GM18519 (cell line): ENCODE measurements around the gene ANKRD23.
"Not testable (repeated sequence)": the region's sequence is repeated elsewhere in the genome, so short reads cannot be mapped to it uniquely, and the experiment has no call there.

Source experiments
- ATAC-seq: cut with Tn5 transposase; IDR thresholded peaks from one replicate; pipeline ENCODE4 v1.9.1; 2021; ENCODE audit warnings: mild to moderate bottlenecking, moderate library complexity; ENCODE audit not compliant: unreplicated experiment, low FRiP score

Gene ANKRD23

DNA sequence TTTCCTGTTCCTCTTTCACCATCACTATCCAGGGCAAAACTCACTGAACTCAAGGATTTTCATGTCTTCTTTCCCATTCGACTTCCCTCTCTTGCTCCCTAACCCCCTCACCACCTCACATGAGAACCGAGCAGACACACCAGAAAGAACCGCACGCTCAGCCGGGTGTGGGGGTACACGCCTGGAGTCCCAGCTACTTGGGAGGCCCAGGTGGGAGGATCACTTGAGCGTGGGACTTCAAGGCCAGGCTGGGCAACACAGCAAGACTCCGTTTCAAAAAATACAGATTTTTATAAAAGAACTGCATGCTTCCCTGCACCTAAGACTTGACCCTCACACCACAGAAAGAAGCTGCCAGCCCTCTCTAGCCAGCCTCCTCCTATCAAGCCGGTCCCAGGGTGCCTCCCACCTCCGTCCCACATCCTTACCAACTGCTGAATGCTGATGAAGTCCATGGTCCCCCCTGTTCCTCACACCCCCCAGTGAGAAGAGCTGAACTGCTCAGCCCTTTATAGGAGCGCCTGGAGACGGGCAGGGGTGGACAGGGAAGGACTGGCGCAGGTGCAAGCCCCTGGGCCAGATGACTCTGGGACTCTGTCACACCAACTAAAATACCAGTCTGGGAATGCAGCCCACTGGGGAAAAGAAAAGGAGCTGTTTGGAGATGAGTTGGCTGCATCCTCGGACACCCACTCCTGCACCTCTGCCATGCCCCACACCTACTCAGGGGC lies at the start of gene ANKRD23:
Gene ANKRD23, minus strand, starts transcription at position 484 of the 731 bp plus-strand sequence. Its CDS starts 29 bp downstream, at position 455.
- ATAC-seq = no peak

DNA sequence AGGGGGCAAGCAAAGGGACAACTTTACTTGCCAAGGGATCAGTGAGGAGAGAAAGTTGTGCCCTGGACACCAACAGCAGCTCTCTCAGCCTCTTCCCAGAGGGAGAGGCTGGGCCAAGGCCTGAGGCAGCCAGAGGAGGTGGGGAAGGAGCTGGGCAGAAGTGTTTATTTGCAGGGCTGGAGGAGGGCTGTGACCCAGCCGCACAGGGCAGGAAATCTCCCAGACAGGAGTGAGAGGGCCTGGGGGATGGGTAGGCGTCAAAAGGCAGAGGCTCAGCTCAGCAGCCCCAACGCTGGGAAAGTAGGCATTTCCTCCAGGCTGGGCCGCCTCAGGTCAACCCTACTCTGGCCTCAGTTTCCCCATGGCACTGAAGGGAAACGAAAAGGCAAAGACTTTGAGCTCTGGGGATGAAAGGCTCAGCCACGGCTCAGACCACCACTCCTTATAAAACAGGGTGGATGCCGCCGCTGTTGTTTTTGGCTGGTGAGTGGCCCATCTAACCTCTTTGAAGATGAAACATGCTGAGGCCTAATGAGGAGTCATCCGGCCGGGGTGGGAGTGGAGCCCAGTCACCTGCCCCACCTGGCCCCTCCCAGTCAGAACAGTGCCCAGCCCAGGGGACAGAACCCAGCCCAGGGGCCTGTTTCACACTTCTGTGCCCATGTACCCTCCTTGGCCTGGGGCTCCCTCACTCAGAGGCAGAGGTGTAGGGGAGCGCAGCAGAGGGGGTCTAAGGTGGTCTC lies 47.9 kb upstream of the ANKRD23 start:
- no peak for ATAC-seq

DNA sequence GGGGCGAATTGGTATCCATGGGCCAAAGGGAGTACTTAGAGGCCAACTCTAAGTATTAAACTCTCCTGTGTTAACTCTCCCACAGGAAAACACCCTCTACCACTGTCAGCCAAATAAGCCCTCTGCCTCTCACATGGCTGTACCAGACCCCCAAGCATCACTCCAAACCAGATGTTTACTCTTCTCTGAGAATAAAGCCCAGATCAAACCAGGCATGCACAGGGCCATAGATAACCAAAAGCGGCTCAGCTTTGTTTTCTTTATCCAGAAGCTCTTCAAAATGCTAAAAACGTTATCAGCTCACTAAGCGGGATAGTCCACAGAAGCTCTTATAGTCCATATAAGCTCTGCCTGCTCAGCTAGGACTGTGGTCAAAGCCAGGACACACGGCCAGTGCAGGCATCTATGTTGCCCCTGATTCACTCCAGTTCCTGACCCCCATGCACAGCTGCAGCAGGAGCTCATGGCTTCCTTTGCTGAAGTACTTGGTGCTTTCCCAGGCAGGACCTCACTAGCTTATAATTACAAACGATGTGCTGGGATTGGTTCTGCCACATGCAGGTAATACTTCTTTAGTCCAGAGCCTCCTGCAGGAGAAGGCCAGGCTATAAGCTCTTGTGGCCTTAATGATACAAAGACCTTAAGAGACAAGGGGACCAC lies 47.0 kb upstream of the ANKRD23 start:
- ATAC-seq = no peak

DNA sequence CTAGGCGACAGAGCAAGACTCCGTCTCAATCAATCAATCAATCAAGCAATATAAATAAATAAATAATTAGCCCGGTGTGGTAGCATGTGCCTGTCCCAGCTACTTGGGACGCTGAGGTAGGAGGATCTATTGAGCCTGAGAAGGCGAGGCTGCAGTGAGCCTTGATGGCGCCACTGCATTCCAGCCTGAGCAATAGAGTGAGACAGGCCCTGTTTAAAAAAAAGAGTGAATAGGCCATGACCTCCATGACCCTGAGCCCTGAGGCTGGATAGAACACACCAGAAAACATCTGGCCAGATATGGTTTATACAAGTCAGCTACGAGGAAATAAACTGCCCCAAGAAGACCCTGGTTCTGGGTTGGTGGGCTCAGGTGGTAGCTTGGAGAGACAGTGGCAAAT lies 46.4 kb upstream of the ANKRD23 start:
- ATAC-seq = no peak

DNA sequence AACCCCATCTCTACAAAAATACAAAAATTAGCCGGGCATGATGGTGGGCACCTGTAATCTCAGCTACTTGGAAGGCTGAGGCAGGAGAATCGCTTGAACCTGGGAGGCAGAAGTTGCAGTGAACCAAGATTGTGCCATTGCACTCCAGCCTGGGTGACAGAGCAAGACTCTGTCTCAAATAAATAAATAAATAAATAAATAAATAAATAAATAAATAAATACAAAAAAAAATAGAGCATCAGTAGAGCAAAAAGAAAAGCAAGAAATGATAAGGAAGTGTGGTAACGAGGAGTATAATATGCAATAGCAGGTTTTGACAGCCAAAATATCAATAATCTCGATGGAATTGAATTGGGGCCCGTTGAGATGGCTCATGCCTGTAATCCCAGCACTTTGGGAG lies 45.7 kb upstream of the ANKRD23 start:
- ATAC-seq = not testable (repeated sequence)

DNA sequence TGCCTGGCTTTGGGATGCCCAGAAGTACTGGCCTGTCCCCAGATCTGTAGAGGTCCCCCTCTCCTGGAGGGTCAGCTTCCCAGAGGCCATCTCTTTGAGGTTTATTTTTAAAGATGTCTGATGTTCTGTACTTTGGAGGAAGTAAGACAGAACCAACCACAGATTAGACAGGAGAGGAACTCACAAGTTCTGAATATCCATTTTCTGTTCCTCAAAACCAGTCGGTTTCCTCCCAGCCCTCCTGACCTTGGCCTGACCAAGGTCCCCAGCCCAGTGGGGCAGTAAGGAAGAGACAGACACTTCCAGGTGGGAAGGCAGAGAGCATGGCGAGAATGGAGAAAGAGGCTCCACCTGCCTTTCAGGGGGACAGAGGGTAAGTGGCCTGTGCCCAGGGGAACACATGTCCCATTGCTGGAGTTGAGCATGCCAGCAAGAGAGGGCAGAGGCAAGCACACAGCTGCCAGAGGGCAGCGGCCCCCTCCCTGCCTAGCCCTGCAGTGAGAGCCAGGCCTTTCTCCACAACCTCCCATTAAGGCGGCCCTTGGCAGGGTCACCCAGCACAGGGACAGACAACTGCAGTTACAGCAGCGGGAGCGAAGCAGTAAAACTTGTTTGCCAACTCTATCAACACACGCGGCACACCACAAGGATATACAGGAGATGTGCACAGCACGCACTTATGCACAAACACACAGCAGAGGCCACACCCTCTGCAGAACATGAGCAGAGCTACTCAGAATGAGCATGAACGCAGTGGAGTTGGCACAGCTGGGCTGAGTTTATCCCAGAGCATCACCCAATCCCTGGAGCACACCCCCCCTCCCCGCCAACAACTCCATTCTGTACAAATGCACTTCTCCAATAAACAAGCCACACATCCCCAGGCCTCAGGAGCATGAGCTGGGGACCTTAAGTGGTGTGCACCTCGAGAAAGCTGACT lies 44.5 kb upstream of the ANKRD23 start:
- ATAC-seq = no peak

DNA sequence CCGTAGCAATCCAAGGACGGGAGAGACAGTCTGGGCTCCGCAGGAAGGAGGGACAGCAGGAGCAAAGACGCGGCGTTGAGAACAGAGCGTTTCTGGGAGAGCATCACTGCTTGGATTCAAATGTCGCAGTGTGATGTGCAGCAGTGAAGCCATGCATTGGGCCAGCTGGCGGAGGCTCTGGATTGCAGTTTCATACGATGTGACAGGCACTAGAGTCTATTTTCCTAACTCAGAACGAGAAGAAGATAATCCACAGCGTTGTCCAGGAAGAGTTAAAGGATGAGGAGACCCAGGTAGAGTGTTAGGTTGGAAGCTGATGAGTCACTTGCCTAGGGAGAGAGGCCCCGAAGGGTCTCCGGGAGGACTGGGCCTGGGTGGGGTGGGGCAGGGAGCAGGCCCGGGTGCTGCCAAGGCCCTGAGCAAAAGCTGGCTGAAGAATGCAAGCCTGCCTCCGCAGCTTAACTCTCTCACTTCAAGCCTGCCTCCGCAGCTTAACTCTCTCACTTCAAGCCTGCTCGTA lies 43.7 kb upstream of the ANKRD23 start:
- no peak for ATAC-seq

DNA sequence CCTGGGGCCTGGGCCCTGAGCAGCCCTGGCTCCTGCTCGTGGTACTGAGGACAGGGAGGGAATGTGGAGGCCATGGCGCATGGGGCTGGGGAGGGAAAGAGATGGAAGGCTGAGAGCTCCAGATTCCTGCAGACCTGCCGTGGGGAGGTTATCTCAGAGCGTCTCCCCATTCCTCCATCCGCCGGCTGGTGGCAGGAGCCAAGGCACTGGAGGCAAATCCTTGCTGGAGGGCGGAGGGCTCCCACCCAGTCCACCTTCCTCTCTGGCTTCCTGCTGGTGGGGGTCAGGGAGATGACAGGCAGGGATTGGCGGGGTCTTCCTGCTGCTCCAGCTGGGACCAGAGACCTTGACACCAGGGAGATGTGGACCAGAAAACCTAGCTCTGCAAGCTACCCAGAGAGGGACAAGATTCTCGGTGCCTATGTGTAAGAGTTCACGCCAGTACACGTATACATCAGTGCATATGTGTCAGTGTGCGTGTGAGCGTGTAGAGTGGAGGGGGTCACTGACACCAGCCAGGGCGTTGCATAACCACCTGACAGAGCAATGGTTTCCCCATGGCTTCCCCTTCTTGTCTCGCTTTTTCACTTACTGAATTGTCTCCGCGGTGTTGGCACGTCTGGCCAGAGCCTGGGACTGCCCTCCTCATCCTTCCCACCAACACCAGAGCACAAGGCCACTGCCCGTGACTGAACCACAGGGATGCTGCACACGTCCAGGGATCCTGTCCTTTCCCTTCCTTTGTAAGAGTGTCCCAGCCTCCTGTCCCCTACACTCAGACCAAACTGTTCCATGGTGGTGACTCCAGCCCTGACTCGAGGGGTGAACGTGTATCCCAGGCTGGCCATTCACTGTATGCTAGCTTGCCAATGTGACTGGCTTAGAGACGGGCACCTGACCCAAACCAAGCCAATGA lies 41.9 kb upstream of the ANKRD23 start:
- ATAC-seq = no peak

DNA sequence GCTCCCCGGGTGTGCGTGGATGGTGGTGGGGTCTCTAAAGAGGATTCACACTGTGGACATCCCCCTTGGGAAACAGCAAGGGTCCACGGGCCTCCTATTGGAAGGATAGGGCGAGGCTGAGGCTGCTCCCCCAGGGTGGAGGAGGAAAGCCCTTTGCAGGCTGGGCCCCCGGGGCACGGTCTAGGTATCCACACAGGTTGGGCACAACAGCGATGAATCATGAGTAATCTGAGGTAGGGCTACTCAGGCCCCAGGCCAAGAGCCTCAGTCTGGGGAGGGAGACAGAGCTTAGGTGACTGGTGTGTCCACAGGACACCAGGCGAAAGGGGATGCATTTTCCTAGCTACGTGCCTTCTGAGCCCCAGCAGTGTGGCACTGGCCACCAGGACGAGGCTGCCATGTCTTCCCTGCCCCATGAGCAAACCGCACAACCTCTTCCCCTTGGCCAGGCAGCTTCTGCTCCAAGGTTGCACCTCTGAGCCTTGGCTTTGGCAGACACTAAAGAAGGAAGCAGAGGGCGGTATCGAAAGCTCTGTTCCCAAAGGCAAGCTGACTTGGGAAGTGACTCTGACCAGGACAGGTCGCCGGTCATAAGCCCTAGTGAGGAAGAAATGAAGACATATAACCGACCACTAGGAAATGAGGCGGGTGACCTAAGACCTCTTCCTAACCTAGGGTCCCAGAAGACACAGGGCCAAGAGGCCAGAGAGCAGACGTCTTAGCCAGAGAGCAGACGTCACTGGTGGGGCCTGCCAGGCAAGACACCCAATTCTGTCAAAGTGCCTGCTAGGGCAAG lies 40.7 kb upstream of the ANKRD23 start:
- no peak for ATAC-seq

DNA sequence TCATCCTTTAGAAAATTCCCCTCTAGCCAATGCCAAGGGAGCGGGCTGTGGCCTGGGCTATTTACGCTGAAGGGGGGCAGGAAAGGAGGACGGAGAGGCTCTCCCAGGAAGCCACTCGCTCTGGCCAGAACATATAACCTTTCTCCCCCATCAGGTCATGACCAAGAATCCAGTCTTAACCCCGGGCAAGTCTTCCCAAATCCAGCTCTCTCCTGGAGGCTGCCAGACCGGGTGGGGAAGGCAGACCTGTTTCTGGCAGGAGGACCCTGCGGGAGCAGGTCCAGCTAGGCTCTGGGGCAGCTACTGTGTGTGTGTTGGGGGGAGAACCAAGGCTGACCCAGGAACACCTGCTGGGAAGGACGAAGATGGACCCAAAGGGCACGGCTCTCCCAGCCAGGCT lies 39.5 kb upstream of the ANKRD23 start:
- ATAC-seq = no peak

DNA sequence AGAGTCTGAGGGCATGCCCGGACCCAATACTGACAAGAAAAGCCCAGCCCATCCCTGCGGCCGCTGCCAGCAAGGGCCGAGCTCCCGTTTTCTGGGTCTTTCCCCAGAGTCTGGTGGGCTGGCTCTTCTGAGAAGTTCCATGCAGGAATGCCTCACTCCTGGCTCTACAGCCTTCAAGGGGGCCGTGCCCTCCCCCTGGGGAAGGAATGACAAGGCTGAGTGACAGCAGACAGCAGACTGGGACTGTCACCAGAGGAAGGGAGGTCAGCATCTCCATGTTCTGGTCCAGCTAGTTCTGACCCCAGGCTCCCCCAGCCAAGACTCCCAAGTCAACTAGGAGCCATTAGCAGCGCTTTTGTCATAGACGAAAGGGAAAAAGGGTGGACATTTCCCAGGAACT lies 39.1 kb upstream of the ANKRD23 start:
- no peak for ATAC-seq

DNA sequence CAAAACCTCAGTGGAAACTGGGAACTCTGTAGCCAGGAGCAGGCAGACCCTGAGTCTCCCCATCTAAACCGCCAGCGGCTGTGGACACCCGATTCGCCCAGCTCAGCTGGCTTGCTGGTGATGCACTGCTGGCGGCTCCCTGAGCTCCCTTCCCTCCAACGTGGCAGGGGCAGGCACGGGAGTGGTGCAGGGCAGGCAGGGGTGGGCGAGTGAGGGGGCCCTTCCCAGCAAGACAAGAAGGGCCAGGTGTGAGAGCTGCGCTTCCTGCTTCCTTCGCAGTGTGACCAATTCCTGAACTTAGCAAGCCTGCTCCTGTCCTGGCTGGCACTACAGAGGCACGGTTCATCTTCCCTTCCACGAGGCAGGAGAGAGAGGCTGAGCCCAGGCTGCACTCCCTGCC lies 38.4 kb upstream of the ANKRD23 start:
- no peak for ATAC-seq

DNA sequence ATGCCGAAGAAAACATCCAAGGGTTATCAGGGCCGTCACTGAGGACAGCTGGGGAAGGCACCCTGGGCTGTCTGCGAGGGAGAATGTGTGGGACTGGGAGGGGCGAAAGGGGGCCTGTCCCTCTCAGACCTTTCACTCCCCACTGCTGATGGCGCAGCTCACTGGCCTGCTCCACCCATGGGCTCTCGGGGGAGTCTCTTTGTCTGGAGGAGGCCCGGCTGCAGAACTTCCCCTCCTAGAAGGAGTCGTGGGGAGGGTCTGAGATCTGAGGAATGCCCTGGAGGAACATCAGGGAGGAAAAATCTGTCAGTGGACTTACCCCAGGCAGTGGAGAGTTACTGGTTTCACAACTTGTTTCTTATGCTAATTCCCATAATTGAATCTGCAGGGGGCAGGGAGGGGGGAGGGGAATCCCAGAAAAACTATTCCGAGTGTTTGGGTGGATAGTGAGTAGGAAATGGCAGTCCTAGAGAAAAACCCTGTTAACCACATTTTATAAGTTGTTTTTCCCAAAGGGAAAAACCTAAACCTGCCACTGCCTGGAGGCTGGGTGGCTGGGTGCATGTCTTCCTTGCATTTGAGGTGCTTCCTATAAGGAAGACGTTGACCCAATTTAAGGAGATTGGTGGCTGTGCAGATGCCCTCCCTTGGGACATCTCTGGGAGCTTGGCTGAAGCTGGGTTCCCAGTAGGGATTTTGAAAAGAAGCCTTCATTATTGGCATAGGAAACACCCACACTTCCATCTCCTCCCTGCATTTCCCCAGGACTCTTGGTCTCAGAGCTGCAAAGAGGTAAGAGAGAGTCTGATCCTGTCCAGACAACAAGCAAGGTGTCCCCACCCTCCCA lies 37.8 kb upstream of the ANKRD23 start:
- ATAC-seq = no peak

DNA sequence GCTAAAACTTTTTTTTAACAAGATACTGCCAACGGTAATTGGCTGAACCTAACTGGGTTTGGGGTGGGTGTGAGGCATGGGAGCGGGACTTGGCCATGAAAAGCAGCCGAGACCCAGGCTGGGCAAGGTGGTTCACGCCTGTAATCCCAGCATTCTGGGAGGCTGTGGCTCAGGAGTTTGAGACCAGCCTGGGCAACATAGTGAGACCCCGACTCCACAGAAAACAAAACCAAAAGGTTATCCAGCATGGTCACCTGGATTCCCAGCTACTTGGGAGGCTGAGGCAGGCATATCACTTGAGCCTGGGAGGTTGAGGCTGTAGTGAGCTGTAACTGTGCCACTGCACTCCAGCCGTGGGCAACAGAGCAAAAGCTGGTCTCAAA lies 37.1 kb upstream of the ANKRD23 start:
- ATAC-seq = no peak

DNA sequence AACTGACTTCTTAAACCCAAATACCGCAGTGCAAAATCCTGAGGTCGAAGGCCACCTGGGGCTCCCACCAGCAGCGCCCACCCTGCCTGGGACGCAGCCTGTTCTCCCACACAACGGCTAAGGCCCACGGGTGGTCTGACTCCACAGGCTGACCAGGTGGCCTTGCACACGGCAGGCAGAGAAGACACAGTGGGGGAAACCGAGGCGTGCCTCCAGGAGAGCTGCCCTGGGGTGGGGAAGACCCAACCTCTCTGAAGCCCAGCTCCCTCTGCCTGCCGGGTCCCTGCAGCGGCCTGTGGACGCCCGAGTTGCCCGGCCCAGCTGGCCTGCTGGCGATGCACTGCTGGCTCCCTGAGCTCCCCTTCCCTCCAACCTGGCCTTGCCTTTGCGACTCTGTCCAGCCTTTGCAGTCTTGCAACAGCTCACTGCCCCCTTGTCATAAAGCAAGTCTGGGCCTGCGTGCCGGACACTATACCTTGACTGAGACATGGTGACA lies 35.8 kb upstream of the ANKRD23 start:
- ATAC-seq = no peak

DNA sequence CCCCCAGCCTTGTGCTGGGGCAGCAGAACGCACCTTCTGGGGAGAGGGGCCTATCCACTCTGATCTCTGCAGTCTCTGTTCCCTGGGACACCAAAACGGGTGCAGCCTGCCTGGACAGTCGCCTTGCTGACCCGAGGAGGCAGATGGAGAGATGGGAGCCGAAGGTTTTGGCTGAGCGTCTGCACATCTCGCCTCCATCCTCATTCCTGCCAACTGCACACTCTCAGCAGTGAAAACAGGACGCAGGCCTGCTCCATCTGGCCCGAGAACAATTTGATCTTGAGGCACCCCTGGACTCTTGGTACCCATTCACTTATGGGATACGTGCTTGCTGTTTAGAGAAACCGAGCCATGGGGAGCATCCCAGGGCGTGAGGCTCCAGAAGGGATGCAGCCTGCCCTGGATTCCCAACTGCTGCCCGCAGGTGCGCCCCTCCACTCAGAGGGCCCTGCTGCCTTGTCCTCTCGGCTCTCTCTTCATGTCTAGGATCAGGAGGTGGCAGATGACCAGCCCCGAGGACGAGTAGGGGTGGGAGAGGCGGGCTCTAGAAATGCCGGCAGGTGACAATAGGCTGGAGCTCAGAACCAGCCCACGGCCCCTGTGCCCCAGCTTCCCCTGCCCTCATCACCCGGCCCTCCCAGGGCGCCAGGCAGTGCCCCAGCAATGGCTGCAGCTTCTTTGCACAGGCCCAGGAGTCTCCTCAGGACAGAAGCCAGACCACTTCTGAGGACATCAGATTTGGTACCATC lies 35.1 kb upstream of the ANKRD23 start:
- no peak for ATAC-seq

DNA sequence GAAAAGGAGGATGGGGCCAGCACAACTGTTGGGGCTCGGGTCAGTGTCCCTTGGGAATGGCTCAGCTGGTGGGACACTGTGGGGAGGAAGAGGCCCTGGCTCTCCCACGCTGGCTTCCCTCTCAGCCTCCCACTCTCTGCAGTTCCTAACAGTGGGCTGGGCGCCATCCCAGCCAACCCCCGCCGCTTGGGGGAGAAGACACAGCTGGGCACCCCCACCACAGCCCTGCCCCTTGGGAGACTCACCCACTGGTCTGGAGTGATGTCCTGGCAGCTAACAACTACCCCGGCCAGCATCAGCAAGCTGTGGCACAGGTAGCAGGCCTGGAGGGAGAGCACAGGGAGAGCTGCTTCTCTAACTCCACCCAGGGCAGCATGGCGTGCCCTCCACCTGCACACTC lies 34.4 kb upstream of the ANKRD23 start:
- no peak for ATAC-seq
